ENCODE measurements around the gene MARCHF10.

Gene MARCHF10

DNA sequence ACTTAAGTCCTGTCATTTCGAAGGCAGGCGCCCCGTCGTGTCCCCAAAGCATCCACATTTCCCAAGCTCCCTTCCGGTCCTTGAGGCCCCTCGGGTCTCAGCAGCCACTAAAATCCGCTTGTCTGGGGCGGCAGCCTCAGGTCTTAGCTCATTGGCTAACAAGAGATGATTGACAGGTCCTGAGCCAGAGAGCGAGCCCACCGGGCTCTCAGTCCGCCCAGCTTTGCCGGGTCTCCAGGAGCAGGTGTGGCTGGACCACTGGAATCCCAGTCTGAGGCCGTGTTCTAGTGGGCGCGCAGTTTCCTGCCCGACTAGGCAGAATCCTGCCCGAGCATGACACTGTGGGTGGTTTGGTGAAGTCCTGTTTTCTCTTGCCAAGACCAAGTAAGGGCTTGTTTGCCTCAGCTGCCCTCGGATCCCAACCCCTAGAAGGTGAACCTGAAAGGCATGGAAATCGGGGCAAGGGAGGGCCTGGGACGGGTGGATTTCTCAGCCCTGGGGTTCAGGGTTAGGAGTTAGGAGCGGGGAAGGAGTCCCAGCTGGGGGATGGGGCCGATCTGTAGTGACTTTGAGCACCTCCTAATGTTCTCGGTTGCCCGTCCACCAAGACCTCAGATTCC lies 137.8 kb downstream of the MARCHF10 start:
- H3K27ac ChIP-seq, result no peak overlapping the region
- TF ChIP-seq, protein P1, sequence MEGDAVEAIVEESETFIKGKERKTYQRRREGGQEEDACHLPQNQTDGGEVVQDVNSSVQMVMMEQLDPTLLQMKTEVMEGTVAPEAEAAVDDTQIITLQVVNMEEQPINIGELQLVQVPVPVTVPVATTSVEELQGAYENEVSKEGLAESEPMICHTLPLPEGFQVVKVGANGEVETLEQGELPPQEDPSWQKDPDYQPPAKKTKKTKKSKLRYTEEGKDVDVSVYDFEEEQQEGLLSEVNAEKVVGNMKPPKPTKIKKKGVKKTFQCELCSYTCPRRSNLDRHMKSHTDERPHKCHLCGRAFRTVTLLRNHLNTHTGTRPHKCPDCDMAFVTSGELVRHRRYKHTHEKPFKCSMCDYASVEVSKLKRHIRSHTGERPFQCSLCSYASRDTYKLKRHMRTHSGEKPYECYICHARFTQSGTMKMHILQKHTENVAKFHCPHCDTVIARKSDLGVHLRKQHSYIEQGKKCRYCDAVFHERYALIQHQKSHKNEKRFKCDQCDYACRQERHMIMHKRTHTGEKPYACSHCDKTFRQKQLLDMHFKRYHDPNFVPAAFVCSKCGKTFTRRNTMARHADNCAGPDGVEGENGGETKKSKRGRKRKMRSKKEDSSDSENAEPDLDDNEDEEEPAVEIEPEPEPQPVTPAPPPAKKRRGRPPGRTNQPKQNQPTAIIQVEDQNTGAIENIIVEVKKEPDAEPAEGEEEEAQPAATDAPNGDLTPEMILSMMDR (conservative IDR thresholded peaks at IDR 0.05), result no peak

DNA sequence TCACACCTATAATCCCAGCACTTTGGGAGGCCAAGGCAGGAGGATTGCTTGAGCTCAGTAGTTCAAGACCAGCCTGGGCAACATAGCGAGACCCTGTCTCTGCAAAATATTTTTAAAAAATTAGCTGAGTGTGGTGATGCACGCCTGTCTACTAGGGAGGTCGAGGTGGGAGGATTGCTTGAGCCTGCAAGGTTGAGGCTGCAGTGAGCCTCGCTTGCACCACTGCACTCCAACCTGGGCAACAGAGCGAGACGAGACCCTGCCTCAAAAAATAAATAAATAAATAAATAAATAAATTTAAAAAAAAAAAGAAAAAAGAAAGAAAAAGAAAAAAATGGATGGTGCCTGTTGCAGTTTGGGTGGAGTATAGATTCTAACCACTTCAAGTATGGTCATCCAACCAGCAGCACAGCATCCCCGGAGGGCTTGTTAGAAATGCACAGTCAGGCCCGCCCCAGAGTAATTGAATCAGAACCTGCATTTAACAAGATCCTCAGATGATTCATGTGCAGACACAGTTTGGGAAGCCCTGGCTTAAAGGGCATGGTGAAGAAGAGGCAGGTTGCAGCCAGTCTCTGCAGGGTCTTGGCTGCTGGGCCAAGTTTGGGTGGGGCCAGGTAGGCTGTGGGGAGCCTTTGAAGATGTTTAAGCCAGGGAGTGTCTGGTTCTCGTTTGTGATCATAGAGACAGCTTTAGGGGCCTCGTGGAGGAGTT lies 139.9 kb downstream of the MARCHF10 start:
- no peak overlapping the region for H3K27ac ChIP-seq

DNA sequence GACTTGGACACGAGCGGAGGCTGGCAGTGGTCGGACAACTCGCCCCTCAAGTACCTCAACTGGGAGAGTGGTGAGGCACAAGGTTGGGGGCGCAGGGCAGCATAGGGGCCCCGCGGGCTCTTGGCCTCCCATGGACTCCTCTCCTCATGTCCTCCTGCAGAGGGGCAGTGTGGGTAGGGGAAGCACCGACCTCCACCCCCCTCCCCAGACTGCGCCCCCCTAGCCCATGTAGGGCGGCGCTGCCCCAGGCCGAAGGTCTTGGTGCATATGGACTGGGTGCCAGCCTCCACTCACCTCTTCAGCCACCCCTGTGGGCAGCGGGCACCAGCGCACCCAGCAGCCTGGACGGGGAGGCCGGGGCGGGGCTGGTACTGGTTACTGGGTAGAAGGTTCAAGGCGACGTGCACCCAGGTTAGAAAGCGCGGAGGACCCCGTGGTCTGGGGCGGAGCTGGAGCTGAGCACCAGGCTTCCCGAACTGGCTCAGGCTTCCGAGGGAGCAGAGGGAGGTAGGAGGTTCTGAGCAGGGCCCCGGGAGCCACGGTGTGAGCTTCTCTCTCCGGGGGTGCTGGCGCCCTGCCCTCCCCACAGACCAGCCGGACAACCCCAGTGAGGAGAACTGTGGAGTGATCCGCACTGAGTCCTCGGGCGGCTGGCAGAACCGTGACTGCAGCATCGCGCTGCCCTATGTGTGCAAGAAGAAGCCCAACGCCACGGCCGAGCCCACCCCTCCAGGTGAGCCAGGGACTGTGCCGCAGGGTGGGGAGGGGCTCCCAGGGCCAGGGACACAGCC lies 141.1 kb downstream of the MARCHF10 start:
- TF ChIP-seq, protein P1 (conservative IDR thresholded peaks at IDR 0.05), result no peak
- no peak overlapping the region for H3K27ac ChIP-seq

More for the DNA sequence above, 139.9 kb downstream of the MARCHF10 start:
- TF ChIP-seq, protein P1 (conservative IDR thresholded peaks at IDR 0.05), result no peak

DNA sequence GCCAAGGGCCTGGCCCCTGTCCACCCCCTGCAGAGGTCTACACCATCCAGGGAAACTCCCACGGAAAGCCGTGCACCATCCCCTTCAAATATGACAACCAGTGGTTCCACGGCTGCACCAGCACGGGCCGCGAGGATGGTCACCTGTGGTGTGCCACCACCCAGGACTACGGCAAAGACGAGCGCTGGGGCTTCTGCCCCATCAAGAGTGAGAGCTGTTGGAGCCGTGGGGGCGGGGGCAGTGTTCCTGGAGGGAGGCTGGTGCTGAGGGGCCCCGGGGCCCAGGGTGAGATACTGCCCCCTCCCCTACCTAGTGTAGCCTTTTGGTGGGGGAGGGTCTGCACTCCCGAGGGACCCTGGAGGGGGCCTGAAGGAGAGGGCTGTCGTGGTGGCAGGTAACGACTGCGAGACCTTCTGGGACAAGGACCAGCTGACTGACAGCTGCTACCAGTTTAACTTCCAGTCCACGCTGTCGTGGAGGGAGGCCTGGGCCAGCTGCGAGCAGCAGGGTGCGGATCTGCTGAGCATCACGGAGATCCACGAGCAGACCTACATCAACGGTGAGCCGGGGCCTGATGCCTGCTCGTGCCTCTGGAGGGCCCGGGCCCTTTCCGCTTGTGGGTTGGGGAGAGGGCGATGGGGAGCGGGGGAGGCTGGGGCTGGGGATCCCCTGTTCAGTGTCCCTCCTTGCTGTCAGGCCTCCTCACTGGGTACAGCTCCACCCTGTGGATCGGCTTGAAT lies 141.9 kb downstream of the MARCHF10 start:
- no peak overlapping the region for H3K27ac ChIP-seq
- TF ChIP-seq, protein P1 (conservative IDR thresholded peaks at IDR 0.05), result no peak

DNA sequence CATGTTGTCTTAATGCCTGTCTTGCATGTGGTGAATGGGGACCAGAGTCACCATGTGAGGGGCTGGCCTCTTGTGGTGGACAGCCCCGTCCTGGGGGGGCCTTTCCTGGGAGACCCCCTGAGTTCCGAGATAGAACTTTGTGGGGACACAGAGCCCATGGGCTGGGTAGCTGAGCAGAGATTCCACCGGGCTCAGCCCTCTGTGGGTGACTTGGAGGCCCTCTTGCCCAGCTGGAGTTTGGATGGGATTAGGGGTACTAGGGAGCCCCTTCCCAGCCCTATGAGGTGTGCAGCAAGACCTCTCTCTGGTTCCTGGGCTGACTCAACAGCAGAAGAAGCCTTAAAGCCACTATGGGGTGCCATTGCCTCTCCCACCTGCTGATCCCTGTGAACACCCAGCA lies 142.5 kb downstream of the MARCHF10 start:
- TF ChIP-seq, protein P1 (conservative IDR thresholded peaks at IDR 0.05), result no peak
- no peak overlapping the region for H3K27ac ChIP-seq

DNA sequence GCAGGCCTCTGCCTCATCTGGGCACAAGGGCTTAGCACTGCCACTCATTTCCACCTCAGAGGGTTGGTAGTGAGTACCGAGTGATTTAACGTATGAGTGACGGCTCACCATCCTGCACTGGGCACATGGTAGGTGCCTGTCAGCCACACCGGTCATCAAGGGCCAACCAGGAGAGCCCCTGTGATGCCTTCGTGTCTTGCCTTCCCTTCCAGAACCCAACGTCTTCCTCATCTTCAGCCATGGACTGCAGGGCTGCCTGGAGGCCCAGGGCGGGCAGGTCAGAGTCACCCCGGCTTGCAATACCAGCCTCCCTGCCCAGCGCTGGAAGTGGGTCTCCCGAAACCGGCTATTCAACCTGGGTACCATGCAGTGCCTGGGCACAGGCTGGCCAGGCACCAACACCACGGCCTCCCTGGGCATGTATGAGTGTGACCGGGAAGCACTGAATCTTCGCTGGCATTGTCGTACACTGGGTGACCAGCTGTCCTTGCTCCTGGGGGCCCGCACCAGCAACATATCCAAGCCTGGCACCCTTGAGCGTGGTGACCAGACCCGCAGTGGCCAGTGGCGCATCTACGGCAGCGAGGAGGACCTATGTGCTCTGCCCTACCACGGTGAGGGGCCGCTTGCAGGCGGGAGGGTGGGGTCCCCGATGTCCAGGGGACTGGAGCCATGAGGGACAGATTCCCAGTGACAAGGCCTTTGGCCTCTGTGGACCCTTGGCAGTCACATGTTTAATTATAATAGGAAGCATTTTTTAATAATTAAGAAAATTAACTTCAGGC lies 143.6 kb downstream of the MARCHF10 start:
- TF ChIP-seq, protein P1 (conservative IDR thresholded peaks at IDR 0.05), result no peak
- H3K27ac ChIP-seq, result no peak overlapping the region

Data from VCaP (cell line).